GM23338 (cell line): Measurements from ENCODE around the gene MEGF11. TPM values are rescaled to one million over a fixed set of nuclear protein-coding genes. Genes with fewer than 3 reads are reported as not detected.

Experiments
- ATAC-seq: fragments of 200-7000 bp; cut with Tn5 transposase; 3 replicates; pipeline ENCODE4 v1.9.1; 2020
- DNase-seq: peaks from one replicate; pipeline ENCODE4 v3.0.0-alpha.2; 2015; ENCODE audit warnings: low spot score
- H2AFZ ChIP-seq: fragments of 200-600 bp; sonication (generic); 2 replicates; pipeline ENCODE4 v1.8.0; 2016; ENCODE audit warnings: antibody characterized with exemption, mild to moderate bottlenecking, moderate library complexity
- H3F3A ChIP-seq: fragments of 200-600 bp; sonication (generic); replicated peaks from 2 replicates; pipeline ENCODE4 v1.8.0; 2017; ENCODE audit warnings: antibody characterized with exemption, mixed run types, low read depth
- H3K27ac ChIP-seq: fragments of 200-600 bp; sonication (generic); 2 replicates; pipeline ENCODE4 v1.6.1; 2016; ENCODE audit warnings: low read depth
- H3K27me3 ChIP-seq: fragments of 200-600 bp; sonication (generic); 2 replicates; pipeline ENCODE4 v1.8.0; 2016; ENCODE audit warnings: mild to moderate bottlenecking, mixed run types, moderate library complexity; ENCODE audit not compliant: insufficient read depth
- H3K36me3 ChIP-seq: fragments of 200-600 bp; sonication (generic); 2 replicates; pipeline ENCODE4 v1.8.0; 2016; ENCODE audit warnings: mild to moderate bottlenecking; ENCODE audit not compliant: insufficient read depth
- H3K4me1 ChIP-seq: fragments of 200-600 bp; sonication (generic); 2 replicates; pipeline ENCODE4 v1.8.0; 2016; ENCODE audit warnings: mild to moderate bottlenecking, moderate library complexity; ENCODE audit not compliant: insufficient read depth
- H3K4me2 ChIP-seq: fragments of 200-600 bp; sonication (generic); 2 replicates; pipeline ENCODE4 v1.7.1; 2017; ENCODE audit warnings: mixed run types
- H3K4me3 ChIP-seq: fragments of 200-600 bp; sonication (generic); 2 replicates; pipeline ENCODE4 v1.6.1; 2016; ENCODE audit warnings: mixed run types
- H3K79me2 ChIP-seq: fragments of 200-600 bp; sonication (generic); replicated peaks from 2 replicates; pipeline ENCODE4 v1.8.0; 2017; ENCODE audit warnings: mild to moderate bottlenecking; ENCODE audit not compliant: insufficient read depth
- H3K9me2 ChIP-seq: fragments of 200-600 bp; sonication (generic); 2 replicates; pipeline ENCODE4 v1.8.0; 2017; ENCODE audit not compliant: insufficient read depth
- H4K20me1 ChIP-seq: fragments of 200-600 bp; sonication (generic); replicated peaks from 2 replicates; pipeline ENCODE4 v1.8.0; 2017; ENCODE audit warnings: mild to moderate bottlenecking; ENCODE audit not compliant: insufficient read depth
- H3K27ac Mint-ChIP-seq: 2 replicates; pipeline ENCODE4 v1.8.0; 2020; ENCODE audit warnings: inconsistent platforms, mild to moderate bottlenecking, moderate library complexity, mixed read lengths
- H3K27me3 Mint-ChIP-seq: 3 replicates; pipeline ENCODE4 v1.8.0; 2022; ENCODE audit warnings: low read depth, mild to moderate bottlenecking, moderate library complexity, mixed read lengths, inconsistent platforms; ENCODE audit not compliant: insufficient read depth, poor library complexity
- H3K36me3 Mint-ChIP-seq: 3 replicates; pipeline ENCODE4 v1.8.0; 2021; ENCODE audit warnings: low read depth, mild to moderate bottlenecking, inconsistent platforms, moderate library complexity, mixed read lengths
- H3K4me1 Mint-ChIP-seq: 3 replicates; pipeline ENCODE4 v1.8.0; 2020; ENCODE audit warnings: mild to moderate bottlenecking, inconsistent platforms, mixed read lengths
- H3K4me3 Mint-ChIP-seq: 3 replicates; pipeline ENCODE4 v1.8.0; 2021; ENCODE audit warnings: moderate library complexity, mild to moderate bottlenecking, inconsistent platforms, mixed read lengths
- H3K9me3 Mint-ChIP-seq: 3 replicates; pipeline ENCODE4 v1.8.0; 2020; ENCODE audit warnings: moderate library complexity, mild to moderate bottlenecking, inconsistent platforms, mixed read lengths
- CREB1 ChIP-seq: fragments of 250-450 bp; sonication (Bioruptor Pico); IDR thresholded peaks from 2 replicates; pipeline ENCODE4 v1.5.0; 2020; ENCODE audit warnings: low read depth, mild to moderate bottlenecking, moderate library complexity
- EZH2 ChIP-seq: fragments of 200-600 bp; sonication (generic); IDR thresholded peaks from one replicate; pipeline ENCODE4 v1.8.0; 2017; ENCODE audit warnings: antibody characterized with exemption, mild to moderate bottlenecking, low read depth; ENCODE audit not compliant: unreplicated experiment
- JUNB ChIP-seq: IDR thresholded peaks from one replicate; pipeline ENCODE4 v1.6.1; 2016; ENCODE audit warnings: antibody characterized with exemption; ENCODE audit not compliant: unreplicated experiment
- POLR2AphosphoS5 ChIP-seq: IDR thresholded peaks from 2 replicates; pipeline ENCODE4 v1.6.1; 2016; ENCODE audit warnings: antibody characterized with exemption, low read depth
- ZNF331 ChIP-seq: fragments of 250-450 bp; sonication (Bioruptor Pico); IDR thresholded peaks from 2 replicates; pipeline ENCODE4 v1.5.0; 2020; ENCODE audit warnings: low read depth, mild to moderate bottlenecking, moderate library complexity
- polyA plus RNA-seq: library from polyadenylated mRNA; unstranded; fragments of >200 nt; fragmentation: Nextera tagmentation; extraction: Ambion mirVana; gene quantifications from 2 replicates; pipeline ENCODE4 v1.2.1, GENCODE V29; 2016
- total RNA-seq: library from RNA; depleted of rRNA; stranded (reverse); fragments of >200 nt; shearing (Covaris generic); gene quantifications from 2 replicates; pipeline ENCODE4 v1.2.3, GENCODE V29; 2014
- TF ChIP-seq, protein P1 (sequence below), 2 experiments: fragments of 200-600 bp in 1 of 2; sonication (generic) in 1 of 2; conservative IDR thresholded peaks; 2 replicates each; pipeline versions ENCODE4 v1.5.1 to v1.6.1; 2016 to 2017; ENCODE audit warnings: antibody characterized with exemption in 2 of 2, low read depth in 2 of 2, mild to moderate bottlenecking in 2 of 2, moderate library complexity in 1 of 2
- TF ChIP-seq, protein P2 (sequence below): IDR thresholded peaks from one replicate; pipeline ENCODE4 v1.6.1; 2018; ENCODE audit warnings: antibody characterized with exemption; ENCODE audit not compliant: unreplicated experiment
- TF ChIP-seq, protein P3 (sequence below): fragments of 250-450 bp; sonication (Bioruptor Pico); IDR thresholded peaks from 2 replicates; pipeline ENCODE4 v1.5.0; 2020; ENCODE audit warnings: mild to moderate bottlenecking, moderate library complexity

Gene MEGF11
- total and polyA plus RNA-seq, 2 experiments from 2014 or later, result 1.3 to 1.9 TPM

DNA sequence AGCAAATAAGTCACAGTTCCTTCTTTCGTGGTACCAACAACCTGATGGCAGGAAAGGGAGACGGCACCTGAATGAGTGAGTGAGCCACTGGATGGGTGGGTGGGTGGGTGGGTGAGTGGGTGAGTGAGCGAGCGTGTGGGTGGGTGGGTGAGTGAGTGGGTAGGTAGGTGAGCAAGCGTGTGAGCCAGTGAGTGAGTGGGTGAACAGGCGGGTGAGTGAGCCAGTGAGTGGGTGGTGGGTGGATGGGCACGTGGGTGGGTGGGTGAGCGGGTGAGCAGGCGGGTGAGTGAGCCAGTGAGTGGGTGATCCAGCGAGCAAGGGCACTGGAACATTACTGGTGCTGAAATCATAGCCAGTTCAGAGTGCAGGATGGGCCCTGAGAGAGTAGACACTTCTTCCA, 152.8 kb downstream of the MEGF11 start:
- no peak overlapping the region for H3K27ac Mint-ChIP-seq
- no peaks in the 10 kb centered on the region for H3K9me2 ChIP-seq
- TF ChIP-seq POLR2AphosphoS5, result no peak
- TF ChIP-seq, protein P1, sequence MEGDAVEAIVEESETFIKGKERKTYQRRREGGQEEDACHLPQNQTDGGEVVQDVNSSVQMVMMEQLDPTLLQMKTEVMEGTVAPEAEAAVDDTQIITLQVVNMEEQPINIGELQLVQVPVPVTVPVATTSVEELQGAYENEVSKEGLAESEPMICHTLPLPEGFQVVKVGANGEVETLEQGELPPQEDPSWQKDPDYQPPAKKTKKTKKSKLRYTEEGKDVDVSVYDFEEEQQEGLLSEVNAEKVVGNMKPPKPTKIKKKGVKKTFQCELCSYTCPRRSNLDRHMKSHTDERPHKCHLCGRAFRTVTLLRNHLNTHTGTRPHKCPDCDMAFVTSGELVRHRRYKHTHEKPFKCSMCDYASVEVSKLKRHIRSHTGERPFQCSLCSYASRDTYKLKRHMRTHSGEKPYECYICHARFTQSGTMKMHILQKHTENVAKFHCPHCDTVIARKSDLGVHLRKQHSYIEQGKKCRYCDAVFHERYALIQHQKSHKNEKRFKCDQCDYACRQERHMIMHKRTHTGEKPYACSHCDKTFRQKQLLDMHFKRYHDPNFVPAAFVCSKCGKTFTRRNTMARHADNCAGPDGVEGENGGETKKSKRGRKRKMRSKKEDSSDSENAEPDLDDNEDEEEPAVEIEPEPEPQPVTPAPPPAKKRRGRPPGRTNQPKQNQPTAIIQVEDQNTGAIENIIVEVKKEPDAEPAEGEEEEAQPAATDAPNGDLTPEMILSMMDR (conservative IDR thresholded peaks at IDR 0.05; ENCODE audit: low read depth in 2 of 2), result no peak
- H3F3A ChIP-seq, result no peaks in the 10 kb centered on the region
- no peak overlapping the region for H3K4me3 Mint-ChIP-seq
- H3K36me3 Mint-ChIP-seq, result no peaks in the 10 kb centered on the region
- no peak for ATAC-seq
- H3K9me3 Mint-ChIP-seq, result no peaks in the 10 kb centered on the region
- H3K4me3 ChIP-seq, result no peak overlapping the region
- H3K4me2 ChIP-seq, result no peak overlapping the region
- peaks cover 6% of the 10 kb centered on the region for H3K4me1 ChIP-seq
- DNase-seq, result no peak
- peaks cover 20% of the 10 kb centered on the region for H3K4me1 Mint-ChIP-seq
- H3K36me3 ChIP-seq, result no peaks in the 10 kb centered on the region
- no peaks in the 10 kb centered on the region for H3K79me2 ChIP-seq
- no peaks in the 10 kb centered on the region for H4K20me1 ChIP-seq
- H3K27me3 Mint-ChIP-seq, result peaks cover 8% of the 10 kb centered on the region
- no peak overlapping the region for H2AFZ ChIP-seq
- no peak overlapping the region for H3K27ac ChIP-seq
- H3K27me3 ChIP-seq, result no peaks in the 10 kb centered on the region

DNA sequence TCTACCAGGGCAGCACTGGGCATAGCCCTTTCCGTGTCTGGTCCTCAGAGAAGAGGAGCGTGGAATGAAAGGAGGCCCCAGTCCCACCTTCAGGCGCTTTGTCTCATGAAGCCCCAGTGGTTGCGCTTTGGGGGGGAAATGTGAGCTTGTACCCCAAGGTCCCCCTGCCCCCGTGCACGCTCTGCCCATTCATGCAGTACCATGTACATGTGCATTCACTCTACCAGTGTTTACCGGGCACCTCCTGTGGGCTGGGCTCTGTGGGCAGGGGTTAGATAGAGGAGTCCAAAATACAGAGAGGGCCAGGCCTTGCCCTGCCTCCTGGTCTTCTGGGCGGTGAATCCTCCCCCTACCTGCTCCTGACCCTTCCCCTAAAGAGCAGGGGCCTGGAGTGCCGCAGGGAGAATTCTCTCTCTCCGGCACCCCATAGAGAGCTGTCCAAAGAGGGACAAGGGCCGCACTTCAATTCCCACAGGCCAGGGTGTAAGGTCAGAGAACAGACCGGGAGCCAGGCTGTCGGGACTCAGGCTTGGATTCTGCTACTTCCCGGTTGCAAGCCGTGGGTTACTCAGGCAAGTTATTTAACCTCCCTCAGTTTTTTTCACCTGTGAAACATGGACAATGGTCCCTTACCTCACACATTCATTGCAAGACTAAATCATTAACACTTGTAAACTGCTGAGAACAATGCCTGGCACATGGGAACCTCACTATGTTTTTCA, 153.4 kb downstream of the MEGF11 start:
- Histone ChIP-seq H3K4me2 (no peak overlapping the region), H4K20me1 (no peaks in the 10 kb centered on the region), H2AFZ (no peak overlapping the region), H3F3A (no peaks in the 10 kb centered on the region), H3K27ac (no peak overlapping the region), H3K4me1 (peaks cover 6% of the 10 kb centered on the region), H3K9me2 (no peaks in the 10 kb centered on the region), H3K36me3 (no peaks in the 10 kb centered on the region), H3K4me3 (no peak overlapping the region), H3K79me2 (no peaks in the 10 kb centered on the region), H3K27me3 (no peaks in the 10 kb centered on the region)
- no peaks in the 10 kb centered on the region for H3K9me3 Mint-ChIP-seq
- no peak overlapping the region for H3K4me3 Mint-ChIP-seq
- H3K27ac Mint-ChIP-seq, result no peak overlapping the region
- H3K36me3 Mint-ChIP-seq, result no peaks in the 10 kb centered on the region
- peaks cover 11% of the 10 kb centered on the region for H3K27me3 Mint-ChIP-seq
- DNase-seq (no peak), ATAC-seq (peak; percentile 43)
- H3K4me1 Mint-ChIP-seq, result peaks cover 20% of the 10 kb centered on the region
- no peak for TF ChIP-seq CREB1 (CRISPR knock-in tag)
- no peak for TF ChIP-seq EZH2
- TF ChIP-seq, protein P2, sequence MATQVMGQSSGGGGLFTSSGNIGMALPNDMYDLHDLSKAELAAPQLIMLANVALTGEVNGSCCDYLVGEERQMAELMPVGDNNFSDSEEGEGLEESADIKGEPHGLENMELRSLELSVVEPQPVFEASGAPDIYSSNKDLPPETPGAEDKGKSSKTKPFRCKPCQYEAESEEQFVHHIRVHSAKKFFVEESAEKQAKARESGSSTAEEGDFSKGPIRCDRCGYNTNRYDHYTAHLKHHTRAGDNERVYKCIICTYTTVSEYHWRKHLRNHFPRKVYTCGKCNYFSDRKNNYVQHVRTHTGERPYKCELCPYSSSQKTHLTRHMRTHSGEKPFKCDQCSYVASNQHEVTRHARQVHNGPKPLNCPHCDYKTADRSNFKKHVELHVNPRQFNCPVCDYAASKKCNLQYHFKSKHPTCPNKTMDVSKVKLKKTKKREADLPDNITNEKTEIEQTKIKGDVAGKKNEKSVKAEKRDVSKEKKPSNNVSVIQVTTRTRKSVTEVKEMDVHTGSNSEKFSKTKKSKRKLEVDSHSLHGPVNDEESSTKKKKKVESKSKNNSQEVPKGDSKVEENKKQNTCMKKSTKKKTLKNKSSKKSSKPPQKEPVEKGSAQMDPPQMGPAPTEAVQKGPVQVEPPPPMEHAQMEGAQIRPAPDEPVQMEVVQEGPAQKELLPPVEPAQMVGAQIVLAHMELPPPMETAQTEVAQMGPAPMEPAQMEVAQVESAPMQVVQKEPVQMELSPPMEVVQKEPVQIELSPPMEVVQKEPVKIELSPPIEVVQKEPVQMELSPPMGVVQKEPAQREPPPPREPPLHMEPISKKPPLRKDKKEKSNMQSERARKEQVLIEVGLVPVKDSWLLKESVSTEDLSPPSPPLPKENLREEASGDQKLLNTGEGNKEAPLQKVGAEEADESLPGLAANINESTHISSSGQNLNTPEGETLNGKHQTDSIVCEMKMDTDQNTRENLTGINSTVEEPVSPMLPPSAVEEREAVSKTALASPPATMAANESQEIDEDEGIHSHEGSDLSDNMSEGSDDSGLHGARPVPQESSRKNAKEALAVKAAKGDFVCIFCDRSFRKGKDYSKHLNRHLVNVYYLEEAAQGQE, result no peak
- TF ChIP-seq POLR2AphosphoS5, result no peak
- no peak for TF ChIP-seq JUNB
- TF ChIP-seq, protein P3, sequence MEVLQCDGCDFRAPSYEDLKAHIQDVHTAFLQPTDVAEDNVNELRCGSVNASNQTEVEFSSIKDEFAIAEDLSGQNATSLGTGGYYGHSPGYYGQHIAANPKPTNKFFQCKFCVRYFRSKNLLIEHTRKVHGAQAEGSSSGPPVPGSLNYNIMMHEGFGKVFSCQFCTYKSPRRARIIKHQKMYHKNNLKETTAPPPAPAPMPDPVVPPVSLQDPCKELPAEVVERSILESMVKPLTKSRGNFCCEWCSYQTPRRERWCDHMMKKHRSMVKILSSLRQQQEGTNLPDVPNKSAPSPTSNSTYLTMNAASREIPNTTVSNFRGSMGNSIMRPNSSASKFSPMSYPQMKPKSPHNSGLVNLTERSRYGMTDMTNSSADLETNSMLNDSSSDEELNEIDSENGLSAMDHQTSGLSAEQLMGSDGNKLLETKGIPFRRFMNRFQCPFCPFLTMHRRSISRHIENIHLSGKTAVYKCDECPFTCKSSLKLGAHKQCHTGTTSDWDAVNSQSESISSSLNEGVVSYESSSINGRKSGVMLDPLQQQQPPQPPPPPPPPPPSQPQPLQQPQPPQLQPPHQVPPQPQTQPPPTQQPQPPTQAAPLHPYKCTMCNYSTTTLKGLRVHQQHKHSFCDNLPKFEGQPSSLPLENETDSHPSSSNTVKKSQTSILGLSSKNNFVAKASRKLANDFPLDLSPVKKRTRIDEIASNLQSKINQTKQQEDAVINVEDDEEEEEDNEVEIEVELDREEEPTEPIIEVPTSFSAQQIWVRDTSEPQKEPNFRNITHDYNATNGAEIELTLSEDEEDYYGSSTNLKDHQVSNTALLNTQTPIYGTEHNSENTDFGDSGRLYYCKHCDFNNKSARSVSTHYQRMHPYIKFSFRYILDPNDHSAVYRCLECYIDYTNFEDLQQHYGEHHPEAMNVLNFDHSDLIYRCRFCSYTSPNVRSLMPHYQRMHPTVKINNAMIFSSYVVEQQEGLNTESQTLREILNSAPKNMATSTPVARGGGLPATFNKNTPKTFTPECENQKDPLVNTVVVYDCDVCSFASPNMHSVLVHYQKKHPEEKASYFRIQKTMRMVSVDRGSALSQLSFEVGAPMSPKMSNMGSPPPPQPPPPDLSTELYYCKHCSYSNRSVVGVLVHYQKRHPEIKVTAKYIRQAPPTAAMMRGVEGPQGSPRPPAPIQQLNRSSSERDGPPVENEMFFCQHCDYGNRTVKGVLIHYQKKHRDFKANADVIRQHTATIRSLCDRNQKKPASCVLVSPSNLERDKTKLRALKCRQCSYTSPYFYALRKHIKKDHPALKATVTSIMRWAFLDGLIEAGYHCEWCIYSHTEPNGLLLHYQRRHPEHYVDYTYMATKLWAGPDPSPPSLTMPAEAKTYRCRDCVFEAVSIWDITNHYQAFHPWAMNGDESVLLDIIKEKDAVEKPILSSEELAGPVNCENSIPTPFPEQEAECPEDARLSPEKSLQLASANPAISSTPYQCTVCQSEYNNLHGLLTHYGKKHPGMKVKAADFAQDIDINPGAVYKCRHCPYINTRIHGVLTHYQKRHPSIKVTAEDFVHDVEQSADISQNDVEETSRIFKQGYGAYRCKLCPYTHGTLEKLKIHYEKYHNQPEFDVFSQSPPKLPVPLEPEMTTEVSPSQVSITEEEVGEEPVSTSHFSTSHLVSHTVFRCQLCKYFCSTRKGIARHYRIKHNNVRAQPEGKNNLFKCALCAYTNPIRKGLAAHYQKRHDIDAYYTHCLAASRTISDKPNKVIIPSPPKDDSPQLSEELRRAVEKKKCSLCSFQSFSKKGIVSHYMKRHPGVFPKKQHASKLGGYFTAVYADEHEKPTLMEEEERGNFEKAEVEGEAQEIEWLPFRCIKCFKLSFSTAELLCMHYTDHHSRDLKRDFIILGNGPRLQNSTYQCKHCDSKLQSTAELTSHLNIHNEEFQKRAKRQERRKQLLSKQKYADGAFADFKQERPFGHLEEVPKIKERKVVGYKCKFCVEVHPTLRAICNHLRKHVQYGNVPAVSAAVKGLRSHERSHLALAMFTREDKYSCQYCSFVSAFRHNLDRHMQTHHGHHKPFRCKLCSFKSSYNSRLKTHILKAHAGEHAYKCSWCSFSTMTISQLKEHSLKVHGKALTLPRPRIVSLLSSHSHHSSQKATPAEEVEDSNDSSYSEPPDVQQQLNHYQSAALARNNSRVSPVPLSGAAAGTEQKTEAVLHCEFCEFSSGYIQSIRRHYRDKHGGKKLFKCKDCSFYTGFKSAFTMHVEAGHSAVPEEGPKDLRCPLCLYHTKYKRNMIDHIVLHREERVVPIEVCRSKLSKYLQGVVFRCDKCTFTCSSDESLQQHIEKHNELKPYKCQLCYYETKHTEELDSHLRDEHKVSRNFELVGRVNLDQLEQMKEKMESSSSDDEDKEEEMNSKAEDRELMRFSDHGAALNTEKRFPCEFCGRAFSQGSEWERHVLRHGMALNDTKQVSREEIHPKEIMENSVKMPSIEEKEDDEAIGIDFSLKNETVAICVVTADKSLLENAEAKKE (CRISPR knock-in tag), result no peak
- TF ChIP-seq ZNF331 (CRISPR knock-in tag), result no peak
